NCI-H1694 treated with DMSO at 0.1 percent for 48 hours (cell line): Measurements from ENCODE around the gene FARP2.

Experiments used
- DNase-seq: peaks from one replicate; lab custom pipeline; 2025; lab: John Stamatoyannopoulos, UW

The FARP2 gene

DNA sequence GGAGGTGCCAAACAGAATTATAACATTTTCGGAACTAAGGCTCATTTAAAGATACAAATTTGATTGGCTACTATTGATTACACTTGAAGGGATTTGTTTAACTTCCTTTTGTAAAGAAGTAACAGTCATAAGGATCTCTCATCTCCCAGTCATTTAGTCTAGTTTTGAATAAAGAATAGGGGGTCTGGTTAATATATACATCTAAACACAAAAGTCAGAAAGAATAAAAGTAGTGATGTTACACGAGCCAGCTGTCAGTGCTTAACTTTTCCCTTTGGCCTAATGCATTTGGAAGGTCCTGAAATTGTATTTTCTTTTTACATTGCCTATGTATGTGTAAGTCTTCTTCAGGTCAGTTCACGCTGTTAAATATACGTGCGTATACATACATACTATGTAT lies 32.3 kb upstream of the FARP2 start:
- no peak for DNase-seq

DNA sequence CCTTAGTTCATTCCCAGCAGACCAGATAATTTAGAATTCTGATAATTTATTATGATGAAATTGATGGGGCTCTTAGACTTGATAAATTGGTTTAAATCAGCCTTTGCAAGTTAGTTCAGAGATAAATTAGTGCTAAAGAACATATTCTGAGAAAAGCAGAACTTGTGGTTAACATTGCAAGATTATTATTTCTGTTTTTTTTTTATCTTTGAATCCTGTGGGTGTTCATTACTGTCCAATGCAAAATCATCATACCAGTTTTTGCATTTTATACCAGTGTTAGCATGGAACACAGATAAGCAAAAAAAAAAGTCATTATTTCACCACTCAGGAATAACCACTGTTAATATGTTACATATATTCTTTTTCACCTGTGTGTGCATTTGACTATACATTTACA lies 31.3 kb upstream of the FARP2 start:
- DNase-seq: no peak

DNA sequence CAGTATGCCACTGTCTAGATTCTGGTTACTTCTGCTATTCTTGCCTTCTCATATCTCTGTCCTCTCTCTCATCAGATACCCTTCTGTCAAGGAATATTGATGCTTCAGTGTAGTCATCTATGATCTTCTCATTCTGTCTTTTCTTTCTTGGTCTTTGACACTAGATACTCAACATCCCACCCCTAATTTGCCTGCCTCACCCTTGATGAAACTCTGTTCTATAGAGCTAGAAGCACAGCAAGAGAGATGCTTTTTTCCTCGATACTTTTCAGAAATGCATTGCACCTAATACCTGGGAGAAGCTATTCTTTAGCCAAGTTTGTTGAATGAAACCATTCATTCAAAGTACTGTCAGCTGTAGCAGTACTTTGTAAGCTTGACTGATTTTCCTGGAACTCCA lies 30.8 kb upstream of the FARP2 start:
- DNase-seq: no peak

DNA sequence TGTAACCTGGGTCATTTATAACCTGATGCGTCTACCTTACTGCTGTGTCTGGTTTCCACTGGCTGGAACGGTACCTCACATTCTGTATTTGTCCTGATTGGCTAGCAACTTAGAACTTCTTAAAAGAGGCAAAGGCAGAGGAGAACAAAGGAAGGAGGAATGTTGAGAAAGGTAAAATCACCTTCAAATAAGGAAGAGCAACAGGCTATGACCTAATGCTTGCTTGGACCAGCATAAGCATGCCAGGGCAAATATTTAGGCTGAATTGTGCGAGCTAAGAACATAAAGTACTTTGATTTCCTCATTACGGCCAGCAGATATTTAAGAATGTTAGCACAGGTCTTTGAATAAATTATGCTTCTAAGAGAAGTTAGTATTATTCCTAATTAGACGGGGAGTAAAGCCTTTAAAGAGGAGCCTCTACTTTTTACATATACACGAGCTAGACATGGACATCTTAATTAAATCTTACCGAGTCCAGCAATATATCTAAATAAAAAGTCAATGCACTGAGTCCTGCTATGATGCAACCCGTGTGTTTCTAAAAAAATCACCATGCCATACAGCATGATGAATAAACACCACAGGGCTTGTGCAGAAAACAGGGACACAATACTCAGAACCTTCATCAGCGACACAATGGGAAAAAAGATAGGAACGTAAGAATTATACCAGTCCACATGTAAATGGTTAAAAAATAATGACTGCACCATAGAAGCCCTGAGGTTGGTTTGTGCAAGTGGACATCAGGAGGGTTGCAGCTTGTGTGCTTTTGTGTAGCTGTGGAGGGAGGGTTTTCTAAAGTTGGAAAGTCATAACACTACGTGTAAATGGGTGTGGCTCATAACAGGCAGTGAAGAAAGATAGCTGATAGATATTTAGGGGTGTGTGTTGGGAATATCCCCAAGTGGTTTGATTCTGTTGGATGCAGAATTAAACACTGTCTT lies 26.1 kb upstream of the FARP2 start:
- DNase-seq: no peak

DNA sequence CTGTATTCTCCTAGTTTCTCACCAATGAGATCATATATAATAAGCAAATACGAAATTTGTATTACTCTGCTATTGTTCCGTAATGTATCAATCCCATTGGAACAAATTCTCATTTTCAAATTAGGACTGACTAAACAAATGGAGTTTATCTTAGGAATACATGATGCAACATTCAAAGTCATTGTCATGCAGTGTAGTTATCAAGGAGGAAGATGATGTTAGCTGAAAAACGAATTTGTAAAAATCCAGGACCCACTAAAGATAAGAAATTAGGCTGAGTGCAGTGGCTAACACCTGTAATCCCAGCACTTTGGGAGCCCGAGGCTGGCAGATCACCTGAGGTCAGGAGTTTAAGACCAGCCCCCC lies 25.5 kb upstream of the FARP2 start:
- no peak for DNase-seq

DNA sequence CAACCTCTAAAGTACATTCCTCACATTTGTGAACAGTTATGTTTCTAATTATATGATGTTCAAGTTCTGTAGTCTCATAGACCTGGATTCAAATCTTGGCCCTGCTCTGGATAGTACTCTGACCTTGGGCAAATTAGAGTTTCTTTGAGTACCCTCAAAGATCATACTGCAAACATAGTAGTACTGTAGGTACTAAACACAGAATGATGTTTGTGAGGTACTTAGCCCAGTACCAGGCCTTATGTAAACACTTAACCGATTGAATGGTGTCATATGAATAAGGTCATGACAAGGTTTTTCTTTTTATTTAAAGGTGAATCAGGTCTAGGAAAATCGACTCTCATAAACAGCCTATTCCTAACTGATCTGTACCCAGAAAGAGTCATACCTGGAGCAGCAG lies 21.3 kb upstream of the FARP2 start:
- DNase-seq: no peak

DNA sequence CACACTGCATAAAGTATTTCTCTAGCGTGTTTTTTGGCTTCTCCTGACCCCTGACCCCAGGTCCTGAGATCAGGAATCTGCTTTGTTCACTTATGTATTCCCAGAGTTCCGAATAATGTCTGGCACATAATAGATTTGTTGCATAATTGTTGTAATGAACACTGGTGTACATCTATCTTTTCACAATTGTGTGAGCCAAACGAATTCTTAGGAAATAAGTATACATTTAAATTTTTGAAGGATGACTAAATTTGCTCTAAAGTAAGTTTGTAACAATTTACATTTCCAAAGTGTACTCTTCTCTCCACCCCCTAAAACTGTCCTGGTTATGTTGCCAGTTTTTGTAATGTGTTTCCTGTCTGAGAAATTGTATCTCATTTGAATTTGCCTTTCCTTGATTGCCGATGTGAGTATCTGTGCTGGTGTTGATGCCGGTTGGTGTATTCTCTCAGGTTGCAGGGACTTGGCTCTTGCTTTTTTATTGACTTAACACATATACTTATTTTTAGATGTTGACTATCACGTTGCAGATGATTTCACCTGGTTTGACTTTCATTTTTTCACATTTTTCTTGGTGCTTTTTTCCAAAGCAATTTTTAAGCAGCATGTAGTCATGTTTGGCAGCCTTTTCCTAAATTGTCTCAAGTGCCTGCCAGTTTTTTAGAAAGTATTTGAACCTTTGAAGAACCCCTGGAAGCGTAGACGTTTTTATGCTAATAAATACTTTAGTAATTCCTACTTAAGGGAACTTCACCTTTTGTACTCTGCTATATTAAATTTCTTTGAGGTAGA lies 16.1 kb upstream of the FARP2 start:
- no peak for DNase-seq

DNA sequence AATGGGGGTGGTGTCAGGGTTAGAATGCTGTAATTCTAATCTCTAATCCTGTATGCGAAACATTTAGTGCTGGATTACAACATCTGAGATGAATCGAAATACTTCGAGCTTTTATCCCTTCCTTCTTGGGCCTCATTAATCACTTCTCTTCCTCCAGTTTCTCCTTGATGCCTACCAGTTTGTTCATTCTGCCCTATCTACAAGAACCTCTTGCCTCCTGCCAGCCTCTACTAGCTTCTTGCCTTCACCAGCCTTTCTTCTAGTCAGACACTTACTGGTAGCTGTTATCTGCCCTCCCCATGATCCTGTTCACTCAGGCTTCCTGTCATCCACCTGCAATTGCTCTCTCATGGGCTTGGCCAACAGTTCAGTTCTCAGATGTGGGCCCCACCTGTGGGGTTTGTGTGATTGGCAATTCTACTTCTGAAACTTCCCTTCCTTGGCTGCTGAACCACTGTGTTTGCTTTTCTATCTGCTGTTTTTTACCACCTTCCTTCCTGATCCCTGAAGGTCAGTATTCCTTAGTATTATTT lies 15.4 kb upstream of the FARP2 start:
- DNase-seq: no peak

DNA sequence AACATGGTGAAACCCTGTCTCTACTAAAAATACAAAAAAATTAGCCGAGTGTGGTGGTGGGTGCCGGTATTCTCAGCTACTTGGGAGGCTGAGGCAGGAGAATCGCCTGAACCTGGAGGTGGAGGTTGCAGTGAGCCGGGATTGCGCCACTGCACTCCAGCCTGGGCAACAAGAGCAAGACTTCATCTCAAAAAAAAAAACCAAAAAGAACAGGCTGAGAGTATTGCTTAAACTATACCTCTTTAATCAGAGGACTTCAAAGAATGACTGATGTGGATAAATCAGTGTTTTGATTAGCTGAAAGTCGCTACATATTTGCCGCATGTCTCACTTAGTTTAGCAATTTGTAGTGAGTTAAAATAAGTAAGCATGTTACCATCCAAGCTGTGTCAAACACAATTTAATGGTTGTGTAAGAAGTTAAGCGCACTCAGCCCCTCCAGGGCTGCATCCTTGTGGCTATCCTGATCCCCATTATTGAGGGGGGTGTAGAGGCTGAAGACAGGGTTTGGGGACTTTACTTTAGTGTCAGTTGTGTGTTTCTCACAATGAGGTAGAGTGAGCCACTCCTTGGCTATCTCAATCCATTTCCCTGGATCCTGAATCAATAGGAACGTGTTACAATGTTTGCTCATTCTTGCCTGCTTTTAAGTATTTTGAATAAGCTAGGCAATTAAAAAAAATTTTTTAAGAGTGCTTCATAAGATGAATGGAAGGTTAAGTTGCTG lies 11.0 kb upstream of the FARP2 start:
- DNase-seq: no peak

DNA sequence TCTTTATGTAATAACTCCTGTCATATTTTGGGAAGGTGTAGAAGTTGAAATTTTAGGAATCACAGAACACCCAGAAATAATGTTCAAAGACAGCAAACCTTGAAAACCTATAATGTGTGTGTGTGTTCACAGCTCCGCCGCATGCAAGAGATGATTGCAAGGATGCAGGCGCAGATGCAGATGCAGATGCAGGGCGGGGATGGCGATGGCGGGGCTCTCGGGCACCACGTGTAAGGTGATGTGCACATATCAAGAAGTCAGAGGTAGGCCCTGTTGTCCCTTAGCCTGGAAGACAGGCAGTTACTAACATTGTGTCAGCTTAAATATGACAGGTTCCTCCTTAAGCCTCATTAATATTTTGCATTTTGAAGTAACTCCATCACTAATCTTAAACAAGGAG lies 6.1 kb upstream of the FARP2 start:
- no peak for DNase-seq

DNA sequence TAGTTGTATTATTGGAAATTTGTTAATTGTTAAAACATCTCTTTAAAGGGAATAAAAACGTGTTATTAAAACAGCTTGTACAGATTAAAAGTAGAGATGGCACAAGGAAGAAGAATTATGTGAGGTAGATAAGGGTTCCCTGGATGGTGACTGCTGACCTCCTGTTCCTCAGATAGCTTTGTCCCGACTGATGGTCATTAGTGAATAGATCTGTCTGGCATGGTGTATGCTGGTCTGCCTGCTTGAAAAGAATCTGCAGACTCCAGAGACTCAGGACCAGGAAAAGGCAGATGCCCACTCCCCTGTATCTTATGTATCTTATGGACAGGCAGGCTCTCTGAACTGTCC lies 5.6 kb upstream of the FARP2 start:
- no peak for DNase-seq

DNA sequence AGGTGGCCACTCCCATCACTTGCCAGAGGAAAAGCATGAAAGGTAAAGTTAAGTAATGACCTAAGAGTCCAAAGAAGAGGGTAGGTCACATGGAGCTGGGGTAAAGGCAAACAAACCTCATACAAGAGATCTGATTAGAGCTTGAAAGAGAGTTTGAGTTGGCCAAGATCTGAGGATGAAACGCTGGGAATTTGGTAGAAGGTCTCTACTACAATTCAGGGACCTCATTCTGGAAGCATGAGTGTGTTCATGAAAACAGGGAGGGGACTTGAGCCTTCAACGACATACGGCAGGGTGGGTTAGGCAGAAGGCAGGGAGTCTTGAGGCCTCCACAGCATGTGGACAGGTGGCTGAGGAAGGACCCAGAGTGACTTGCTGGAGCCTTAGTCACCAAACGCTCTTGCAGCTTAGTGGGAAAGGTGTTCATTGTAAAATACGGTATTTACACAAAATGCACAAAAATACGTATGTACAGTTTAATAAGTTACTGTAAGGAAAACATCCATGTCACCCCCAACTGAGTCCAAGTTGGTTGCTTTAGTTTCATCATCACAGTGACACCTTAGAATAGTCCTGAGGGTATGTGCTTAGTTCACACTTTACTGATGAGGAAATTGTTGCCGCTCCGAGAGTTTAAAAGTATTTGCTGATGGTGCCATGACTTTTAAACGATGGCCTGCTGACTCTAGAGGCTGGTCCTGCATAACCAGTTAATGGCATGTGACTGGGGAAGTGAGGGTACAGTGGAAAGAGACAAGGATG lies 5.0 kb upstream of the FARP2 start:
- no peak for DNase-seq

DNA sequence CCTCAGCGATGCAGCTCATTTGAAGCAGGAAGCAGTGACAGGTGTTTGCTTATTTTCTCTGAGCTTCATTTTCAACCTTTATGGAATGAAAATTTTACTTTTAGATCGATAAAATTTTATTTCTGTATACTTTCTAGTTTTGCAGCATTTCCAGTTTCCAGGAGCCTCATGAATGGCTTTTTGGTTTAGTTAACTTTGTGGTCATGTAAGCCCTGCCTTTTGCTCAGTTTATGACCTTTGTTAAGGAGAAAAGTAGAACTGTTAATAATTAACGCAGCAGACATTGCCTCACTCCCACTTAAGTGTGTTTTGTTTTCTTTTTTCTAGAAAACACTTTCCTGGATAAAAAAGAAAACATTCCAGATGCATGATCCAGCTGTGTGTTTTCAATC lies 4.4 kb upstream of the FARP2 start:
- DNase-seq: no peak

DNA sequence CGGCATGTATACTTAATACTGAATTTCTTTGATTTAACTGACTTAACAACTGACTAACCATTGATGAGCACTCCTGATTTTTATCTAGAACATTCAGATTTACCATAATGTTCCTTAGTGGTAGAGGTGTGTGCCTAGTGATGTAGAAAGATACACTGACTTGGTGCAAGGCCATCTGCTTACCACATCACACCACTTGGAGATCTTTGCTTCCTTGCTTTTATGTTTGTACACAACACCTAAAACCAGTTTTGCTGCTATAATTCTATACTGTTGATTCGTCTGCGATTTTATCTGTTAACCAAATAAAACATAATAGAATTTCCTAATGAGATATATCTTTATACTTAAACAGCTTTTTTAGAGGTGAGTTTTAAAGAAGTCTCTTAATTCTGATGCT lies 3.9 kb upstream of the FARP2 start:
- DNase-seq: no peak

DNA sequence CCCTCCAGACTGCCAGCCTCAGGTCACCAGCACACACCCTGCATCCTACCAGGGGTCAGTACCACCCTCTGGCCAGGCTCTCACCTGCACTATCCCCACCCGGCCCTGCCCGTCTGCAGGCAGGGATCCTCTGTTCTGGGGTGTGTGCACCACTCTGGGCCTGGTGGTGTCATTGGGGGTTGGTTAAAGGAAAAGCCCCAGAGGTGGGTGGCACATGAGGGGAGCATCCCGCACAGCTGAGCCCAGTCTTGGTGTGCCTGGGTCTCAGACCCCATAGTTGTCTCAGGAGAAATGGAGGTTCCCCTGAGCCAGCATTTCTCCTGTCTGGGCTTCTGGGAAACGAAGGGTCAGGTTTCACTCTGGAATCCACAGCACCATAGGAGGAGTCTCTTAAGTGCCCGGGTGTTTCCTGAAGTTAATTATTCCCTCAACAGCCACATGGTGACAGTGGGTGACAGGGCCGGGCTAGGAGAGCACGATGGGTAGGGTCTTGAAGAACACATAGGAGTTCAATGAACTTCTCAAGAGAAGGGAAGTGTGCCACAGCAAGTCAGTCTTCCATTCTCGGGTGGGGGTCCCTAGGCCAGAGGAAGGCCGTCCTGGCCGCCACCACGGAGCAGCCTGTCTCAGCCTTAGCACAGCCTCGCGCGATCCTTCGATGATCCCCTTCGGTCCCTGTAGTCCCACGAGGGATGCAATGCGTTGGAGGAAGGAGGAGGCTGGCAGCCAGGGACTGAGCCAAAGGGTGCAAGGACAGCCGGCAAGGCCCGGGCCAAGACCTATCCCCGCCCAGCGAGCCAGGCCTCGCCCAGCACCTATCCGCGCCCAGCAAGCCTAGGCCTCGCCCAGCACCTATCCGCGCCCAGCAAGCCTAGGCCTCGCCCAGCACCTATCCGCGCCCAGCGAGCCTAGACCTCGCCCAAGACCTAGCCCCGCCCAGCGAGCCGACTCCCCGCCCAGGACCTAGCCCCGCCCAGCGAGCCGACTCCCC lies 1.1 kb upstream of the FARP2 start:
- DNase-seq: peak; percentile 12

DNA sequence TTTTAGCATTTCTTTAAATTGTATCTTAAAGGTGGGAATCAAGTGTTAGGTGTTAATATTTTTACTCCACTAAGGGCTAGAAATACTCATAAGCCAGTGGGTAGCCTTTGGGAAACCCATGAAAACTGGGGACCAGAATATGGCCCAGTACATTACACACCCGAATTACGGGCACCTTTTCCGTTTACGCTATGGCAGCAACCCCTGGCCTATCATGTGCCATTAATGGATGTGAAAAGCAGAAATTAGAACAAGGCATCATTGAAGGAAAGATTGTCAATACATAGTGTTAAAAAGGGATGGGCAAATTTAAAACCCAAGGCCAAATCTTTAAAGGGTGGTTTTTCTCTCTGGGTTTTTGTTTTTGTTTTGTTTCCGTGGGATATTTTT lies 781 bp downstream of the FARP2 start:
- no peak for DNase-seq

DNA sequence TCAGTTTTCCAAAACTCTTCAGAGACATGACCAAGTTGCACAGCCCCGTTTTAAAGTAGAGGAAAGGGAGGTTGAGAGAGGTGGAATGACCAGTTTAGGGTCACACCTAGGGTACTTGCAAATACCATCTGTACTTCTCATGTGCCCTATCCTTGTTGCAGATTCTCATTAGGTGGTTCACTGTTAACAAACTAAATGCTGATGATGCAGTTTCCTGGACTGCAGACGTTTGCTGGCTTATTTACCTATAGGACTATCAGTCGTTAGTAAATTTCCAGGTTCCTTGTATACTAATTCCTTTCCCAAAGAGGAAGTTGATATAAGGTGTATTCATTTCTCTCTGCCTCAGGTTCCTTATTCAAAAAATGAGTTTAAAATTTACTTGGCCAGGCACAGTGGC lies 1.4 kb downstream of the FARP2 start:
- no peak for DNase-seq

DNA sequence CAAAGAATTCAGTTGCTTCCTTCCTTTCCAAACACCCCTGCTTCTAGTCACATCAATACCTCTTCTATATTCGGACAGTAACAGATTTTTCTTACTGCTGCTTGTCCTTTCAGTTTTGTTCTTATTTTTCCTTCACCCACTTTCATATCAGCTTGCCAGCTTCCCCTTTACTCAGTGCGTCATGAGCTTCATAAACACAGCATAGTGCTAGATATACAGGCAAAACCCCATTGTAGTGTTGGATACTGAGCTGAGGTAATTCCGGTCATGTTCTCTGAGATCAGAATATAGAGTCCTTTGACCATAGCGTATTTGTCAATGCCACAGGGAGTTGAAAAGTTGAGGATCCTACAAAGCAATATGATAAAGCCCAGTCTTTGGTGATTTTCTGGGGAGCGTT lies 2.4 kb downstream of the FARP2 start:
- no peak for DNase-seq

DNA sequence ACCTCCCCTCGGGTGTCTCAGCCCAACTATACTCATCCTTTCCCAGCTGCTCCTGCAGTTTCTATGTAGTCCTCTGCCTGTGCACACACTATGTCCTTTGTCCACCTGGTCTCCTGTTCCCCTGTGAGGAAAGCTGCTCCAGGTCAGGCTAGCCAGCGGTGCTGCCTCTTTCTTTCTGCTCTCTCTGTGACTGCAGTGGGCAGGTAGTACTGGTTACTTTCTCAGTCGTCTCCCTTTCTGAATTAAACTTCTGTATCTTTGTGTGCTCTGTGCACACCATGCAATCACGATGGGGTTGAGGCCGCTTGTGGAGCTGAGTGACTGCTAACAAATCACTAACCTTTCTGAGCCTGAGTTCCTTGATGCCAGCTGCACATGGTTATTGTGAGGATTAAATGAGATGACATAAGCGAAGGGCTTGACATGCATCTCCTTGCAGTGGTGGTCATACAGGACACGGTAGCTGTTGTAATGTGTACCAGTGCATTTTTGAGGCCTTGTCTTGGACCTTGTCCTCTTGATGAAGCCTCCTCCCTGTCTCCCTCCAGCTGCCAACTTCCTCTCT lies 3.5 kb downstream of the FARP2 start:
- no peak for DNase-seq

DNA sequence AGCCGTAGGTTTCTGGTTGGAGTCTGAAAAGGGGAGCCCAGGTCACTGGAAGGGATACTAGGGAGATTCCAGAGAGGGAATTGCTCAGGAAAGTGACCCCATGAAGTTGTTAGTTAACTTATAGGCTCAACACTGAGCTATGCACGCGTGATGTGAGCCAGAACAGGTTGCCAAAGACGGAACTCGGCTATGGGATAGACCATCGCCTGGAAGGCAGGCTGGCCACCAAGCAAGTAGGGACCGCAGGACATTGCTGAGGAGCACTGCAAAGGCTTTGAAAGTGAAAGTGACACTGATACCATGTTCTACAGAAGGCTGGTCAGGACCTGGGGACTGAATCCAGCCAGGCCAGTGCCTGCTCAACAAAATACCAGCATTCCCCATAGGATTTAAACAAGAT lies 7.3 kb downstream of the FARP2 start:
- DNase-seq: no peak
